CD4-positive, alpha-beta memory T cell (primary cell): ENCODE data around the gene DAG1. TPM values are rescaled to one million over a fixed set of nuclear protein-coding genes. Genes with fewer than 3 reads are reported as not detected.

Experiments used
- CTCF ChIA-PET: fragments of 350-600 bp; sonication (Branson Sonifier 250); formaldehyde crosslinking; loops from one replicate; lab custom pipeline; 2021; ENCODE audit warnings: inconsistent platforms; ENCODE audit not compliant: partially characterized antibody; lab: Charles Lee
- POLR2A ChIA-PET: fragments of 350-600 bp; sonication (Branson Sonifier 250); formaldehyde crosslinking; loops from one replicate; lab custom pipeline; 2021; ENCODE audit not compliant: partially characterized antibody; lab: Charles Lee
- DNase-seq, 5 donors: peaks; one replicate each; pipeline versions ENCODE4 v3.0.0 to v3.0.0-alpha.2; 2020 to 2022; ENCODE audit warnings: mixed read lengths in 1 of 5
- H3K27ac ChIP-seq: one replicate; pipeline ENCODE4 v1.7.0; 2013; ENCODE audit warnings: low read depth, low read length
- H3K27me3 ChIP-seq: 2 replicates; pipeline ENCODE4 v1.7.0; 2013; ENCODE audit warnings: mild to moderate bottlenecking, low read length, moderate library complexity; ENCODE audit not compliant: insufficient read depth
- H3K36me3 ChIP-seq: 2 replicates; pipeline ENCODE4 v1.7.0; 2013; ENCODE audit warnings: mild to moderate bottlenecking, low read length, moderate library complexity; ENCODE audit not compliant: insufficient read depth
- H3K4me1 ChIP-seq: 2 replicates; pipeline ENCODE4 v1.7.0; 2013; ENCODE audit warnings: mild to moderate bottlenecking, low read length, moderate library complexity; ENCODE audit not compliant: insufficient read depth
- H3K4me3 ChIP-seq, 2 donors: one replicate each; pipeline ENCODE4 v1.7.0; 2013; ENCODE audit warnings: low read length in 2 of 2, mild to moderate bottlenecking in 1 of 2
- H3K9me3 ChIP-seq, 2 donors: one replicate each; pipeline ENCODE4 v1.7.0; 2013; ENCODE audit warnings: low read length in 2 of 2, control low read depth in 1 of 2; ENCODE audit not compliant: control insufficient read depth in 1 of 2
- H3K27ac Mint-ChIP-seq, 7 donors: one replicate each; pipeline ENCODE4 v1.8.0; 2020 to 2021; ENCODE audit warnings: mixed read lengths in 7 of 7, mild to moderate bottlenecking in 6 of 7, inconsistent platforms in 3 of 7, moderate library complexity in 3 of 7
- H3K27me3 Mint-ChIP-seq, 2 donors: one replicate each; pipeline ENCODE4 v1.8.0; 2020 to 2021; ENCODE audit warnings: mixed read lengths in 2 of 2
- H3K36me3 Mint-ChIP-seq, 2 donors: one replicate each; pipeline ENCODE4 v1.8.0; 2020 to 2021; ENCODE audit warnings: mixed read lengths in 2 of 2, inconsistent platforms in 1 of 2, mild to moderate bottlenecking in 1 of 2
- H3K4me1 Mint-ChIP-seq, 4 donors: one replicate each; pipeline ENCODE4 v1.8.0; 2020 to 2021; ENCODE audit warnings: mixed read lengths in 4 of 4, mild to moderate bottlenecking in 1 of 4
- H3K4me3 Mint-ChIP-seq, 8 donors: one replicate each; pipeline ENCODE4 v1.8.0; 2020 to 2021; ENCODE audit warnings: mixed read lengths in 8 of 8, mild to moderate bottlenecking in 7 of 8, moderate library complexity in 6 of 8, inconsistent platforms in 3 of 8
- H3K9me3 Mint-ChIP-seq, 8 donors: one replicate each; pipeline ENCODE4 v1.8.0; 2020 to 2021; ENCODE audit warnings: mixed read lengths in 8 of 8, mild to moderate bottlenecking in 5 of 8, inconsistent platforms in 3 of 8, moderate library complexity in 1 of 8
- intact Hi-C: fragments of 100-400 bp; cut with micrococcal nuclease; formaldehyde crosslinking; loops from one replicate; pipeline ENCODE4 v1.15.1; 2023
- polyA plus RNA-seq, 2 donors: library from polyadenylated mRNA; unstranded; fragments of 300-500 nt; fragmentation: Illumina TruSeq; gene quantifications; one replicate each; pipeline ENCODE4 v1.2.3, GENCODE V29; 2021
- total RNA-seq, 2 experiments: library from RNA; stranded (reverse); gene quantifications; one replicate each; pipeline ENCODE4 v1.2.3, GENCODE V29; 2021

DAG1 gene
- total and polyA plus RNA-seq, 4 experiments from 2014 or later: 2.7 to 18.0 (median 10.2) TPM

DNA sequence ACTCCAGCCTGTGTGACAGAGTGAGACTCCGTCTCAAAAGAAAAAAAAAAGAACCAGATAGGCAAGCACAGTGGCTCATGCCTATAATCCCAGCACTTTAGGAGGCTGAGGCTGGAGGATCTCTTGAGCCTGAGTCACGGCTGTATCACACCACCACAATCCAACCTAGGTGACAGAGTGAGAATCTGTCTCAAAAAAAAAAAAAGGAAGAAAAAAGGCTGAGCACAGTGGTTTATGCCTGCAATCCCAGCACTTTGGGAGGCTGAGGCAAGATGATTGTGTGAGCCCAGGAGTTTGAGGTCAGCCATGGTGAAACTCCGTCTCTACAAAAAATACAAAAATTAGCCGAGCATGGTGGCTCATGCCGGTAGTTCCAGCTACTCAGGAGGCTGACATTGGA lies 35.3 kb upstream of the DAG1 start:
- Histone ChIP-seq H3K4me3 (no peak overlapping the region), H3K4me1 (peaks cover 3% of the 10 kb centered on the region), H3K27ac (no peak overlapping the region), H3K9me3 (no peaks in the 10 kb centered on the region), H3K36me3 (no peaks in the 10 kb centered on the region), H3K27me3 (no peaks in the 10 kb centered on the region)
- no peaks in the 10 kb centered on the region for H3K27me3 Mint-ChIP-seq
- H3K4me3 Mint-ChIP-seq: no peak overlapping the region
- ChIA-PET POLR2A (no interaction called here), CTCF (no interaction called here)
- H3K4me1 Mint-ChIP-seq: peaks cover 0 to 3% (median 0%) of the 10 kb centered on the region in 4 donors
- intact Hi-C loops: no loop called here
- H3K27ac Mint-ChIP-seq: no peak overlapping the region
- DNase-seq: no peak
- no peaks in the 10 kb centered on the region for H3K36me3 Mint-ChIP-seq
- H3K9me3 Mint-ChIP-seq: no peaks in the 10 kb centered on the region

GRCh38 chr3:49445391-49445790 lies 24.7 kb upstream of the DAG1 start:
- no peaks in the 10 kb centered on the region for H3K27me3 Mint-ChIP-seq
- peaks cover 8 to 18% (median 11%) of the 10 kb centered on the region in 4 donors for H3K4me1 Mint-ChIP-seq
- H3K4me1 ChIP-seq: peaks cover 20% of the 10 kb centered on the region
- H3K4me3 ChIP-seq: no peak overlapping the region
- H3K36me3 ChIP-seq: no peaks in the 10 kb centered on the region
- DNase-seq: no peak
- ChIA-PET POLR2A (interaction anchor here (0.8 to 6.0 kb wide), 6 partner anchors 15 to 106 kb away, joined by 3 to 52 read pairs (median 12); partner anchors contain the start of genes DAG1, NICN1, RHOA and TCTA), CTCF (interaction anchor here (1.5 to 10.7 kb wide), 7 partner anchors 7 to 275 kb away, joined by 3 to 147 read pairs (median 11); partner anchors contain the start of genes KLHDC8B and USP4)
- intact Hi-C loops: no loop called here
- peak overlapping the region in 4 of 7 donors; percentile 61 to 82 (median 72) for H3K27ac Mint-ChIP-seq
- H3K9me3 Mint-ChIP-seq: no peaks in the 10 kb centered on the region
- no peak overlapping the region for H3K27ac ChIP-seq
- no peaks in the 10 kb centered on the region for H3K9me3 ChIP-seq
- H3K27me3 ChIP-seq: no peaks in the 10 kb centered on the region
- no peak overlapping the region for H3K4me3 Mint-ChIP-seq
- H3K36me3 Mint-ChIP-seq: no peaks in the 10 kb centered on the region

DNA sequence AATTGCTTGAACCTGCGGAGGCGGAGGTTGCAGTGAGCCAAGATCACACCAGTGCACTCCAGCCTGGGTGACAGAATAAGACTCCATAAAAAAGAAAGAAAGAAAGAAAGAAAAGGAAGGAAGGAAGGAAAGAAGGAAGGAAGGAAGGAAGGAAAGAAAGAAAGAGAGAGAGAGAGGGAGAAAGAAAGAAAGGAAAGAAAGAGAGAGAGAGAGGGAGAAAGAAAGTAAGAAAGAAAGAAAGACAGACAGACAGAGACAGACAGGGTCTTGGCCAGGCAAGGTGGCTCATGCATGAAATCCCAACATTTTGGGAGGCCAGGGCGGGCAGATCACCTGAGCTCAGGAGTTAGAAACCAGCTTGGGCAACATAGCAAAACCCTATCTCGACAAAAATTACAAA lies 16.4 kb upstream of the DAG1 start:
- no peak overlapping the region for H3K27ac ChIP-seq
- H3K27me3 Mint-ChIP-seq: no peaks in the 10 kb centered on the region
- H3K36me3 ChIP-seq: no peaks in the 10 kb centered on the region
- no peak for DNase-seq
- H3K36me3 Mint-ChIP-seq: no peaks in the 10 kb centered on the region
- intact Hi-C loops: no loop called here
- H3K9me3 ChIP-seq: no peaks in the 10 kb centered on the region
- no peak overlapping the region for H3K4me3 Mint-ChIP-seq
- peaks cover 4 to 6% (median 5%) of the 10 kb centered on the region in 4 donors for H3K4me1 Mint-ChIP-seq
- no peak overlapping the region for H3K4me3 ChIP-seq
- peaks cover 3% of the 10 kb centered on the region for H3K4me1 ChIP-seq
- ChIA-PET CTCF (interaction anchor here (1.0 to 2.3 kb wide), 3 partner anchors 9 to 38 kb away, joined by 3 to 11 read pairs (median 4); no protein-coding TSS in a partner anchor), POLR2A (interaction anchor here (1.7 kb wide), 1 partner anchor 113 kb away, joined by 6 read pairs; the partner anchor contains the start of gene USP4)
- no peak overlapping the region for H3K27ac Mint-ChIP-seq
- no peaks in the 10 kb centered on the region for H3K9me3 Mint-ChIP-seq
- H3K27me3 ChIP-seq: no peaks in the 10 kb centered on the region

DNA sequence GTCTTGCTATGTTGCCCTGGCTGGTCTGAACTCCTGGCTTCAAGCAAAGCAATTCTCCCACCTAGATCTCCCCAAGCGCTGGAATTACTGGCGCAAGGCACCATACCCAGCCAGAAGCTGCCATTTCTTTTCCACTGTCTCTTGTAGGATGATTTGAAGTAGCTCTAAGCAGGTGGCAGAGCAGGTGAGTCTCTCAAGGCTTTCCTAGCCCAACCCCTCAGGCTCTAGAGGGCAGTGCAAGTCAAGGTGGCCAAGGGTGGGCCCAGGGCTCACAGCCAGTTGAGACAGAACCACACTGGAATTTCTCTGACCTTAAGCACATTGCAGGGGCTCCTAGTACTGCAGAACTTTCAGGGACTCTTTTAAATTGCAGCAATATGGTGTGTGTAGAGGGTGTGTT lies 15.6 kb upstream of the DAG1 start:
- CTCF ChIA-PET: interaction anchor here (0.7 to 1.3 kb wide), 2 partner anchors 38 to 219 kb away, joined by 3 to 4 read pairs; no protein-coding TSS in a partner anchor
- Histone ChIP-seq H3K27ac (no peak overlapping the region), H3K9me3 (no peaks in the 10 kb centered on the region), H3K27me3 (no peaks in the 10 kb centered on the region), H3K4me3 (no peak overlapping the region), H3K4me1 (no peaks in the 10 kb centered on the region), H3K36me3 (no peaks in the 10 kb centered on the region)
- H3K4me1 Mint-ChIP-seq: no peaks in the 10 kb centered on the region
- intact Hi-C loops: no loop called here
- H3K4me3 Mint-ChIP-seq: no peak overlapping the region
- peaks cover 0 to 3% of the 10 kb centered on the region in 2 donors for H3K27me3 Mint-ChIP-seq
- POLR2A ChIA-PET: interaction anchor here (0.9 to 1.7 kb wide), 2 partner anchors 53 to 114 kb away, joined by 5 to 6 read pairs; partner anchors contain the start of gene USP4
- no peak for DNase-seq
- H3K9me3 Mint-ChIP-seq: no peaks in the 10 kb centered on the region
- peak overlapping the region in 2 of 7 donors; percentile 19 to 60 for H3K27ac Mint-ChIP-seq
- H3K36me3 Mint-ChIP-seq: no peaks in the 10 kb centered on the region

DNA sequence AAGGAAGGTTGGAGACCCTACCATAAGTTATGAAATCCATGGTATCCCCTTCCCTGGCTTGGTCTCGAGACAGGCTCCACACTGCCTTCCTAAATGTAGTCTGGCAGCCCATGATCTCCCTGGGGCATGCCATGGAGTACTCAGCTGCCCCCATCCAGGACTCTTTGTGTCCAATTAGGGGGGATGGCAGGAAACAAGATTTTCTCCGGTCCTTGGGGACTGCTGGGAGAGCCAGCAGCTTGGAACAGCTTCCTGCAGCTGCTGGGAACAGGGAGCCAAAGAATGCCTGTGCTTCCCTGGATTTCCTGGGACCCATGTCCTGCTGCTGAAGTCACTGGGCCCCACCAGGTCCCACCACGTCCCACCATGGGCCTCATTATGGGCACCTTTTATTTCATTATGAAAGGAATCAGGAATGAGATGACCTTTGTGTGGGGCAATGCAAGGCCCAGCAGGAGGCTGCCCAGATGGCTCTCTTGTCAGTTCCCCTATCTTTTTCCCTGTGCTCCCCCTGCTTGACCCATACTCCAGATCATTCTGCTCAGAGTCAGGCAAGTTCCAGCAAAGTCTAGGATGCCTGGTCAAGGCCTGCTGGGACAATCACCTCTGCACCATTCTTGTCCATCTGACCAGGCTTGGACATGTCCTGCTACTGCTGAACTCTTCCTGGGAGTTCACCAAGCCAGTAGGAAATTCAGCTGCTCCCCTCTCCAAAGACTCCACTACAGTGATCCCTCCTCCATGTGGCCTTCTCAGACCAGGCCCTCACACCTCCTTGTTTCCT lies 15.0 kb upstream of the DAG1 start:
- intact Hi-C loops: no loop called here
- H3K27me3 Mint-ChIP-seq: peaks cover 0 to 3% of the 10 kb centered on the region in 2 donors
- Histone ChIP-seq H3K9me3 (no peaks in the 10 kb centered on the region), H3K27ac (no peak overlapping the region), H3K4me3 (no peak overlapping the region), H3K36me3 (no peaks in the 10 kb centered on the region), H3K27me3 (no peaks in the 10 kb centered on the region), H3K4me1 (no peaks in the 10 kb centered on the region)
- H3K9me3 Mint-ChIP-seq: no peaks in the 10 kb centered on the region
- peak overlapping the region in 1 of 7 donors; percentile 60 for H3K27ac Mint-ChIP-seq
- H3K4me3 Mint-ChIP-seq: no peak overlapping the region
- no peaks in the 10 kb centered on the region for H3K36me3 Mint-ChIP-seq
- CTCF ChIA-PET: interaction anchor here (1.2 to 1.3 kb wide), 2 partner anchors 11 to 39 kb away, joined by 3 to 4 read pairs; no protein-coding TSS in a partner anchor
- no peak for DNase-seq
- H3K4me1 Mint-ChIP-seq: no peaks in the 10 kb centered on the region
- POLR2A ChIA-PET: interaction anchor here (0.9 to 1.7 kb wide), 2 partner anchors 54 to 115 kb away, joined by 5 to 6 read pairs; partner anchors contain the start of gene USP4

DNA sequence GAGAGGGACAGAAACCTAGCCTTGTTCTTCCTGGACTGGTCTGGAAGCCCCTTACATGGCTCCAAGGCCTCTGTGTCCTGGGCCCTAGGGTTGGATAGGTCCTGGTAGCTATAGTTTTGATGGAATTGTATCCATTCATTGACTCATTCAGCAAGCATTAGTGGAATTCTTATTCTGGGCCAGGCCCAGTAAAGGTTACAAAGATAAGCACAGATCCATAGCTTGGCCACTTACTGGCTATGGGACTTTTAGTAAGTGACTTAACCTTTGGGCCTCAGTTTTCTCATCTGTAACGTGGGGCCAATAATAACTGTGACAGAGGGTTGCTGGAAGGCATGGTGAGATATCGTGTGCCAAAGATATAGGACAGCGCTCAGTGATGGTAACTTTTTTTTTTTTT lies 13.6 kb upstream of the DAG1 start:
- ChIA-PET POLR2A (no interaction called here), CTCF (interaction anchor here (1.2 kb wide), 1 partner anchor 12 kb away, joined by 3 read pairs; no protein-coding TSS in a partner anchor)
- no peak overlapping the region for H3K4me3 ChIP-seq
- Mint-ChIP-seq H3K36me3 (no peaks in the 10 kb centered on the region), H3K4me3 (peak overlapping the region in 1 of 8 donors; percentile 52), H3K27ac (no peak overlapping the region), H3K9me3 (no peaks in the 10 kb centered on the region), H3K27me3 (peaks cover 0 to 3% of the 10 kb centered on the region in 2 donors), H3K4me1 (no peaks in the 10 kb centered on the region)
- H3K27ac ChIP-seq: no peak overlapping the region
- intact Hi-C loops: no loop called here
- no peaks in the 10 kb centered on the region for H3K27me3 ChIP-seq
- H3K36me3 ChIP-seq: no peaks in the 10 kb centered on the region
- no peaks in the 10 kb centered on the region for H3K9me3 ChIP-seq
- no peak for DNase-seq
- H3K4me1 ChIP-seq: no peaks in the 10 kb centered on the region
